ENCODE data around the gene SLC51A.

GRCh38 chr3:196241704-196242103, 25.4 kb downstream of the SLC51A start:
- TF ChIP-seq EZH2 (IDR thresholded peaks at IDR 0.05; ENCODE audit: borderline replicate concordance, insufficient read depth, low read depth, low read length, poor library complexity, severe bottlenecking), result no peak
- no peak for TF ChIP-seq CTCF (IDR thresholded peaks at IDR 0.05)

Measured in B cell (primary cell).